GM10248 (cell line): ENCODE results near the gene AKR7A2.

ENCODE experiments used
- CTCF ChIA-PET: fragments of 300-600 bp; sonication (Branson Sonifier 250); formaldehyde crosslinking; extraction: SDS; loops from one replicate; lab custom pipeline; 2021; ENCODE audit warnings: antibody characterized with exemption; lab: Yijun Ruan, JAX
- POLR2A ChIA-PET: fragments of 350-650 bp; sonication (Branson Sonifier 250); formaldehyde crosslinking; extraction: SDS; loops from one replicate; lab custom pipeline; 2020; ENCODE audit warnings: antibody characterized with exemption; lab: Yijun Ruan, JAX
- DNase-seq: peaks from one replicate; pipeline ENCODE4 v3.0.0; 2012; ENCODE audit errors: extremely low spot score
- CTCF ChIP-seq: IDR thresholded peaks from 2 replicates; pipeline ENCODE4 v1.5.1; 2012; ENCODE audit warnings: mild to moderate bottlenecking, low read depth; ENCODE audit errors: extremely low read depth, missing control alignments, control extremely low read depth

Gene AKR7A2

GRCh38 chr1:19328486-19328885 lies 16.5 kb upstream of the AKR7A2 start:
- CTCF ChIA-PET, result interaction anchor here (1.0 to 1.2 kb wide), 2 partner anchors 14 to 62 kb away, joined by 3 to 4 read pairs; no protein-coding TSS in a partner anchor

GRCh38 chr1:19327736-19328135 lies 15.8 kb upstream of the AKR7A2 start:
- ChIA-PET CTCF (interaction anchor here (1.0 kb wide), 1 partner anchor 63 kb away, joined by 3 read pairs; no protein-coding TSS in a partner anchor), POLR2A (no interaction called here)
- no peak for DNase-seq
- TF ChIP-seq CTCF, result no peak

More at GRCh38 chr1:19328486-19328885, 16.5 kb upstream of the AKR7A2 start:
- no peak for TF ChIP-seq CTCF
- POLR2A ChIA-PET, result no interaction called here
- no peak for DNase-seq

- no peak for TF ChIP-seq CTCF
- no peak for DNase-seq
- ChIA-PET POLR2A (interaction anchor here (0.6 kb wide), 1 partner anchor 382 kb away, joined by 3 read pairs; no protein-coding TSS in a partner anchor), CTCF (interaction anchor here (1.0 kb wide), 1 partner anchor 64 kb away, joined by 3 read pairs; no protein-coding TSS in a partner anchor)
These were observed 15.4 kb upstream of the AKR7A2 start for GRCh38 chr1:19327301-19327700.

GRCh38 chr1:19326748-19327065 lies 14.8 kb upstream of the AKR7A2 start:
- ChIA-PET POLR2A (interaction anchor here (0.6 kb wide), 1 partner anchor 381 kb away, joined by 3 read pairs; no protein-coding TSS in a partner anchor), CTCF (no interaction called here)
- no peak for DNase-seq
- TF ChIP-seq CTCF, result no peak

GRCh38 chr1:19325958-19326747 lies 14.2 kb upstream of the AKR7A2 start:
- POLR2A ChIA-PET, result no interaction called here
- TF ChIP-seq CTCF, result no peak
- CTCF ChIA-PET, result interaction anchor here (0.9 kb wide), 1 partner anchor 16 kb away, joined by 3 read pairs; no protein-coding TSS in a partner anchor
- DNase-seq, result no peak

- CTCF ChIA-PET, result interaction anchor here (0.9 kb wide), 1 partner anchor 16 kb away, joined by 3 read pairs; no protein-coding TSS in a partner anchor
These were observed 13.5 kb upstream of the AKR7A2 start for GRCh38 chr1:19325368-19325957.

More at GRCh38 chr1:19325368-19325957, 13.5 kb upstream of the AKR7A2 start:
- no peak for TF ChIP-seq CTCF
- POLR2A ChIA-PET, result no interaction called here
- DNase-seq, result no peak
